HCT116 (cell line): ENCODE results near the gene BRAT1.

Experiments used
- CEBPB ChIP-seq: IDR thresholded peaks from 2 replicates; pipeline ENCODE4 v1.6.1; 2012; ENCODE audit warnings: low read depth
- ELF1 ChIP-seq: IDR thresholded peaks from 2 replicates; pipeline ENCODE4 v1.6.1; 2012; ENCODE audit warnings: low read depth, borderline replicate concordance
- EZH2 ChIP-seq: fragments of 200-600 bp; sonication (generic); IDR thresholded peaks from 2 replicates; pipeline ENCODE4 v1.6.1; 2017; ENCODE audit warnings: antibody characterized with exemption, mixed run types
- EZH2phosphoT487 ChIP-seq: fragments of 200-600 bp; IDR thresholded peaks from 2 replicates; pipeline ENCODE4 v1.6.1; 2018; ENCODE audit warnings: antibody characterized with exemption, borderline replicate concordance
- JUND ChIP-seq: IDR thresholded peaks from 2 replicates; pipeline ENCODE4 v1.6.1; 2012
- POLR2A ChIP-seq: IDR thresholded peaks from 2 replicates; pipeline ENCODE4 v1.7.0; 2011; ENCODE audit warnings: borderline replicate concordance; ENCODE audit not compliant: insufficient read depth, insufficient read length; ENCODE audit errors: extremely low read depth
- POLR2AphosphoS5 ChIP-seq: IDR thresholded peaks from 2 replicates; pipeline ENCODE4 v1.6.1; 2011; ENCODE audit warnings: mild to moderate bottlenecking, low read depth, low read length, moderate library complexity
- RAD21 ChIP-seq: IDR thresholded peaks from 2 replicates; pipeline ENCODE4 v1.6.1; 2012; ENCODE audit warnings: low read depth, mild to moderate bottlenecking
- REST ChIP-seq: IDR thresholded peaks from 2 replicates; pipeline ENCODE4 v1.6.1; 2012; ENCODE audit warnings: low read depth
- TF ChIP-seq, protein P1 (sequence below), 3 experiments: fragments of 200-600 bp in 1 of 3; sonication (generic) in 1 of 3; IDR thresholded peaks in 2 of 3; conservative IDR thresholded peaks in 1 of 3; 2 replicates each; pipeline ENCODE4 v1.5.1; 2012 to 2017; ENCODE audit warnings: low read depth in 2 of 3, low read length in 2 of 3, antibody characterized with exemption in 1 of 3, borderline replicate concordance in 1 of 3, control low read depth in 1 of 3, mild to moderate bottlenecking in 1 of 3, mixed read lengths in 1 of 3, mixed run types in 1 of 3, moderate library complexity in 1 of 3; ENCODE audit not compliant: insufficient read depth in 1 of 3

DNA sequence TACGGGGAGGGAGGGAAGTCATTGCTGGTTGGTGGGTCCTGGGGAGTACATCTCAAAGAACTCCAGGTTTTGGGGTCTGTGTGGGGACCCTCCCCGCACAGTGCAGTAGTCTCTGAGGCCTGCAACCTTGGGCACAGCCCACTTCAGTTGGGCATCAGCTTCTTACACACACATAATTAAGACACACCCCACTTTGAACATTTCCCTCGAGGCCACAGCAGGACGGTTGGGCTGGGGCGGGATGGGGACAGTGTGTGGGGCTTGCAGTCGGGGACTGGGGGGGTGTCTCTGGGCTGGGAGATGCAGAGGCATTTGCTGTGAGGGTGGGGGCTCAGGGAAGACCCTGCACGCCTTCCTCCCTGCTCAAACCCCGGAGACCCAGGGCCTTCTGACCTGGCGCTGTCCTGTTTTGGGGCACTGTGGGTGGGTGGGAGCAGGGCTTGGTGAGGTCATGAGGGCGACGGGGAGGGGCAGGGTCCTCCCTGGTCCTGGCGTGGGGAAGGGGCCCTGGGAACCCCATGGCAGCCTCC lies 34.5 kb downstream of the BRAT1 start:
- TF ChIP-seq, protein P1, sequence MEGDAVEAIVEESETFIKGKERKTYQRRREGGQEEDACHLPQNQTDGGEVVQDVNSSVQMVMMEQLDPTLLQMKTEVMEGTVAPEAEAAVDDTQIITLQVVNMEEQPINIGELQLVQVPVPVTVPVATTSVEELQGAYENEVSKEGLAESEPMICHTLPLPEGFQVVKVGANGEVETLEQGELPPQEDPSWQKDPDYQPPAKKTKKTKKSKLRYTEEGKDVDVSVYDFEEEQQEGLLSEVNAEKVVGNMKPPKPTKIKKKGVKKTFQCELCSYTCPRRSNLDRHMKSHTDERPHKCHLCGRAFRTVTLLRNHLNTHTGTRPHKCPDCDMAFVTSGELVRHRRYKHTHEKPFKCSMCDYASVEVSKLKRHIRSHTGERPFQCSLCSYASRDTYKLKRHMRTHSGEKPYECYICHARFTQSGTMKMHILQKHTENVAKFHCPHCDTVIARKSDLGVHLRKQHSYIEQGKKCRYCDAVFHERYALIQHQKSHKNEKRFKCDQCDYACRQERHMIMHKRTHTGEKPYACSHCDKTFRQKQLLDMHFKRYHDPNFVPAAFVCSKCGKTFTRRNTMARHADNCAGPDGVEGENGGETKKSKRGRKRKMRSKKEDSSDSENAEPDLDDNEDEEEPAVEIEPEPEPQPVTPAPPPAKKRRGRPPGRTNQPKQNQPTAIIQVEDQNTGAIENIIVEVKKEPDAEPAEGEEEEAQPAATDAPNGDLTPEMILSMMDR (IDR thresholded peaks at IDR 0.05 in 2 of 3, conservative IDR thresholded peaks at IDR 0.05 in 1 of 3; ENCODE audit: borderline replicate concordance in 1 of 3, insufficient read depth in 1 of 3, low read depth in 2 of 3, low read length in 2 of 3) = no peak
- no peak for TF ChIP-seq POLR2AphosphoS5
- no peak for TF ChIP-seq EZH2
- TF ChIP-seq REST = no peak
- no peak for TF ChIP-seq POLR2A
- no peak for TF ChIP-seq JUND
- TF ChIP-seq EZH2phosphoT487 = no peak
- no peak for TF ChIP-seq RAD21
- TF ChIP-seq ELF1 = no peak
- TF ChIP-seq CEBPB = no peak
